ENCODE results near the gene CD300LF. TPM values are rescaled to one million over a fixed set of nuclear protein-coding genes. Genes with fewer than 3 reads are reported as not detected.

The CD300LF gene
- total RNA-seq, 1 experiment from 2014 or later = not detected

GRCh38 chr17:74761419-74761818 lies 48.7 kb upstream of the CD300LF start:
- Histone ChIP-seq H3K4me2 (ENCODE audit: low read length) (no peak overlapping the region), H3K9me3 (ENCODE audit: control insufficient read depth in 1 of 2, insufficient read depth in 1 of 2, low read depth in 1 of 2, low read length in 2 of 2) (no peaks in the 10 kb centered on the region), H3K4me1 (ENCODE audit: control insufficient read depth in 1 of 2, insufficient read depth in 2 of 2, low read length in 2 of 2) (peaks cover 46 to 52% of the 10 kb centered on the region in 2 experiments), H2AFZ (ENCODE audit: low read depth, low read length, poor library complexity, severe bottlenecking) (no peak overlapping the region), H3K4me3 (replicated peaks in 1 of 2; ENCODE audit: low read depth in 1 of 2, low read length in 2 of 2) (no peak overlapping the region), H3K9me2 (ENCODE audit: insufficient read depth) (no peaks in the 10 kb centered on the region), H3K9ac (ENCODE audit: low read length) (no peak overlapping the region), H3K27ac (ENCODE audit: low read depth, low read length) (no peak overlapping the region), H3K79me2 (ENCODE audit: insufficient read depth, low read length) (peaks cover 52% of the 10 kb centered on the region), H4K20me1 (ENCODE audit: insufficient read depth) (no peaks in the 10 kb centered on the region; the same call in 1 of the 2 replicates), H3K36me3 (ENCODE audit: control insufficient read depth in 1 of 2, insufficient read depth in 2 of 2, low read length in 2 of 2) (peaks cover 0 to 4% of the 10 kb centered on the region in 2 experiments; a peak in 1 of 4 replicates), H3K27me3 (ENCODE audit: insufficient read depth, low read length) (no peaks in the 10 kb centered on the region)
- no TSS peak for BruUV-seq (replicated peaks)
- ChIA-PET CTCF (interaction anchor here (0.6 to 1.5 kb wide), 3 partner anchors 10 to 566 kb away, joined by 3 to 6 read pairs (median 4); partner anchors contain the start of gene NAT9), POLR2A (interaction anchor here (3.9 kb wide), 1 partner anchor 12 kb away, joined by 18 read pairs; no protein-coding TSS in a partner anchor), RAD21 (ENCODE audit: low non-redundant PET in 1 of 2, low total read pairs in 2 of 2, uncharacterized antibody in 2 of 2, unreplicated experiment in 2 of 2) (no interaction called here)
- TF ChIP-seq ZBTB33 (IDR thresholded peaks at IDR 0.05; ENCODE audit: extremely low read depth, insufficient replicate concordance, low read length) = no peak
- no peak for TF ChIP-seq SP1 (IDR thresholded peaks at IDR 0.05; ENCODE audit: low read depth)
- no peak for TF ChIP-seq TCF7L2 (IDR thresholded peaks at IDR 0.05; ENCODE audit: borderline replicate concordance, extremely low read depth, insufficient read depth, insufficient read length)
- no peak for TF ChIP-seq REST (IDR thresholded peaks at IDR 0.05; ENCODE audit: low read depth)
- no peak for TF ChIP-seq ZNF274 (IDR thresholded peaks at IDR 0.05; ENCODE audit: low read depth, low read length)
- TF ChIP-seq CEBPB (IDR thresholded peaks at IDR 0.05; ENCODE audit: low read depth) = no peak
- TF ChIP-seq SRF (IDR thresholded peaks at IDR 0.05; ENCODE audit: low read depth) = no peak
- no peak for TF ChIP-seq YY1 (IDR thresholded peaks at IDR 0.05; ENCODE audit: extremely low read depth, insufficient replicate concordance, low read depth, low read length)
- TF ChIP-seq EZH2phosphoT487 (IDR thresholded peaks at IDR 0.05; ENCODE audit: borderline replicate concordance) = no peak
- no peak for TF ChIP-seq JUND (IDR thresholded peaks at IDR 0.05)
- ATAC-seq (no peak), DNase-seq (ENCODE audit: low read depth, low spot score) (no peak)
- intact Hi-C loops (cut with micrococcal nuclease) = no loop called here
